IPS-18c (cell line): Measurements from ENCODE around the gene PITPNC1.

Source experiments
- H3K4me3 ChIP-seq: 2 replicates; pipeline ENCODE4 v1.7.0; 2013; ENCODE audit warnings: low read depth, mild to moderate bottlenecking, low read length, moderate library complexity; ENCODE audit not compliant: insufficient read depth
- H3K9me3 ChIP-seq: one replicate; pipeline ENCODE4 v1.6.1; 2013; ENCODE audit warnings: mild to moderate bottlenecking, low read length, moderate library complexity; ENCODE audit not compliant: control insufficient read depth, insufficient read depth

PITPNC1 gene

DNA sequence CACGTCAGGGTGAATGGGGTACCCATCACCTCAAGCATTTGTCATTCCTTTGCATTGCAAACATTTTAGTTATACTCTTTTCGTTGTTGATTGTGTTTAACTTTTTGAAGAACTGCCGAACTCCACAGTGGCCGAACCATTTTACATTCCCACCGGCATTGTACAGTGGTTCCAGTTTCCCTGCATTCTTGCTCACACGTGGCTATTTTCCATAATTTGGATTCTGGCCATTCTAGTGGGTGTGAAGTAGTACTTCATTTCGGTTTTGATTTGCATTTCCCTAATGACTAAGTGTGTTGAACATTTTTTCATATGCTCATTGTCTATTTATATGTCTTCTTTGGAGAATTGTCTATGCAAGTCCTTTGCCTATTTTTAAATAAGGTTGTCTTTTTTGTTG is 353.6 kb downstream of the PITPNC1 start:
- H3K4me3 ChIP-seq, result no peak overlapping the region
- H3K9me3 ChIP-seq, result no peaks in the 10 kb centered on the region

DNA sequence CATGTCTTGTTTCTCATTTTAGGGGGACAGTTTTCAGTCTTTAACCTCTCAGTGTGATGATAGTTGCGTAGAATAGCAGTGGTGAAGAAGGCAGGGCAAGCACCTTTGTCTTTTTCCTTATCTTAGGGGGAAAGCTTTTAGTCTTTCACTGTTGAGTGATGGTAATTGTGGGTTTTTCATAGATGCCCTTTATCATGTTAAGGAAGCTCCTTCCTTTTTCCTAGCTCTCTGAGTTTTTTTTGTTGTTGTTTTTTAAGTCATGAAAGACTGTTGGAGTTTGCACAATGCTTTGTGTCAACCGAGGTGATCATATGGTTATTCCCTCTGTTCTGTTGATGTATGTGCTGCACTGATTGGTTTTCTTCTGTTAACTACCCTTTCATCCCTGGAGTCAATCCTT is 356.4 kb downstream of the PITPNC1 start:
- no peaks in the 10 kb centered on the region for H3K9me3 ChIP-seq

DNA sequence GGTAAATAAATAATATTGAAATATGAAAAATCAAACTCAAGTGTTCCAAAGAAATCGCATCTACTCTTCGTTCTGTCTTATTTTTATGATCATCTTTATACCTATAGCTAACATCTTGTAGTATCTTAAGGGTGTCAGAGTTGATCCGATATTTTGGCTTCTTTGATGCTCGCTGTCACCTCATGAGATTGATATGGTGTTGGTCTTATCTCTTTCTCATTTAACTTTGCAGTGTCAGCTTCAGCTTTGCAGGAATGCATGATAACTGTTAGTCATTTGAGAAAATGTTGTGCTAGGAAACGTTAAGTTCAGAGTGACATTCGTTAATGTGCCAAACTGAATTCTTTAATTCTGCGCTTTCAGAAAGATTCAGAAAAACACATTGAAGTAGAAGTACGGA is 360.1 kb downstream of the PITPNC1 start:
- Histone ChIP-seq H3K4me3 (no peak overlapping the region), H3K9me3 (no peaks in the 10 kb centered on the region)

More for the DNA sequence above, 356.4 kb downstream of the PITPNC1 start:
- H3K4me3 ChIP-seq, result no peak overlapping the region

DNA sequence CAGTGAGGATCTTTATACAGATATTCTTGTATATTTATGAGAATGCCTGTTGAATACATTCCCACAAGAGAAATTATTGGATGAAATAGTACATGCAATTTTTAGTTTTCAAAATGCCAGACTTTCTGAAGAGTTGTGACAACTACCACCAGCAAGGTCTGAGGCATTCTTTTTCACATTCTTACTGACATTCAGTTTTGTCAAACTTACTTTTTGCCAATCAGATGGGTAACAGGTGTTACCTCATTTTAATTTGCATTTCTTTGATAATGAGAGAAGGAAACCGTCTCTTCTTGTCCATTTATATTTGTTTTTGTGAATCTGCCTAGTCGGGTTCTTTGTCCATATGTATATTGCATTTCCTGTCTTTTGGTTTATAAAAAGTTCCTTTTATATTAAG is 364.9 kb downstream of the PITPNC1 start:
- Histone ChIP-seq H3K9me3 (no peaks in the 10 kb centered on the region), H3K4me3 (no peak overlapping the region)
